Prostate gland (tissue), 2 donors: ENCODE results near the gene GATB. TPM values are rescaled to one million over a fixed set of nuclear protein-coding genes. Genes with fewer than 3 reads are reported as not detected.

ENCODE experiments used
- DNase-seq: peaks from one replicate; pipeline ENCODE4 v3.0.0-alpha.2; 2019; ENCODE audit warnings: low spot score
- H3K27ac ChIP-seq, 2 donors: fragments of 200-600 bp; sonication (generic); 2 replicates each; pipeline ENCODE4 v1.5.1; 2017 to 2019
- H3K27me3 ChIP-seq: fragments of 200-600 bp; sonication (generic); replicated peaks from 2 replicates; pipeline ENCODE4 v1.5.1; 2019; ENCODE audit not compliant: insufficient read depth
- H3K36me3 ChIP-seq, 2 donors: fragments of 200-600 bp; sonication (generic); 1 replicate in 1 of 2; 2 replicates in 1 of 2; pipeline versions ENCODE4 v1.5.1 to v1.8.1; 2017 to 2019
- H3K4me1 ChIP-seq: fragments of 200-600 bp; sonication (generic); replicated peaks from 2 replicates; pipeline ENCODE4 v1.5.1; 2019
- H3K4me3 ChIP-seq, 2 donors: fragments of 200-600 bp; sonication (generic); 2 replicates each; pipeline ENCODE4 v1.5.1; 2017 to 2019
- H3K9me3 ChIP-seq: fragments of 200-600 bp; sonication (generic); 2 replicates; pipeline ENCODE4 v1.5.1; 2017
- CTCF ChIP-seq, 4 experiments: fragments of 200-600 bp in 2 of 4; fragments of 450-650 bp in 2 of 4; sonication (generic) in 2 of 4; IDR thresholded peaks; 1 replicate in 3 of 4; 2 replicates in 1 of 4; pipeline ENCODE4 v1.5.1; 2016 to 2019; ENCODE audit warnings: antibody characterized with exemption in 4 of 4, mild to moderate bottlenecking in 2 of 4, moderate library complexity in 2 of 4
- POLR2A ChIP-seq: fragments of 450-650 bp; IDR thresholded peaks from one replicate; pipeline ENCODE4 v1.6.1; 2016; ENCODE audit warnings: antibody characterized with exemption, mild to moderate bottlenecking
- POLR2AphosphoS5 ChIP-seq: sonication (generic); formaldehyde crosslinking; IDR thresholded peaks from one replicate; pipeline ENCODE4 v1.6.1; 2017; ENCODE audit warnings: antibody characterized with exemption
- WGBS: methylation state at CpG from one replicate; pipeline ENCODE4 v1.1.5; 2018; 5-methylcytosine and 5-hydroxymethylcytosine counted together
- intact Hi-C: fragments of 100-400 bp; cut with DNase I; formaldehyde crosslinking; loops from one replicate; pipeline ENCODE4 v1.14.2; 2022
- total RNA-seq, 2 donors: library from RNA; depleted of rRNA; stranded (reverse); fragments of >200 nt; gene quantifications; one replicate each; pipeline ENCODE4 v1.1.0, GENCODE V29; 2016

GATB gene
- total RNA-seq, 2 donors from 2014 or later: 15.8 to 38.7 TPM

GRCh38 chr4:151782296-151782695 lies 21.5 kb upstream of the GATB start:
- Histone ChIP-seq H3K27ac (no peak overlapping the region), H3K4me1 (no peaks in the 10 kb centered on the region), H3K9me3 (no peaks in the 10 kb centered on the region), H3K4me3 (no peak overlapping the region), H3K36me3 (no peaks in the 10 kb centered on the region), H3K27me3 (no peaks in the 10 kb centered on the region)
- WGBS: 28% methylated on average over 1 of the region's 1 CpG
- intact Hi-C loops: no loop called here
- TF ChIP-seq POLR2AphosphoS5: no peak
- no peak for TF ChIP-seq POLR2A
- no peak for TF ChIP-seq CTCF (IDR thresholded peaks at IDR 0.05)
- DNase-seq: no peak

DNA sequence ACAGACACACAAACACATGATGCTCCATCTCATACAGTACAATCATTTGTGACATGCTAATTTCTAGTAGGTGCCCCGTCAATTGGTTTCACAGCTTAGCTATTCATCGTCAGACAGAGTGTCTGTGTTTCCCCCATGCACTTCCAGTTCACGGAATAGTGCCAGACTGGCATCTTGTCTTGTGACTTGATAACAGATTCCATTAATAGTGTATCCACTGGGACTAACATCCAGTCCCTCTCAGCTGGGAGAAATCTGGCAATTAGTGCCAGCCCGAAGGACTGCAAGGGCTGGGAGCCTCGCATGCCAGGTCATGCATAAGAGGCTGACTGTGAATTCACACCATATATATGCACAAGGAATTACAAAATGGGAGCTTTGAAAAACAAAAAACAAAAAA lies 20.2 kb upstream of the GATB start:
- 81% methylated on average over 5 of the region's 5 CpGs for WGBS
- DNase-seq: no peak

DNA sequence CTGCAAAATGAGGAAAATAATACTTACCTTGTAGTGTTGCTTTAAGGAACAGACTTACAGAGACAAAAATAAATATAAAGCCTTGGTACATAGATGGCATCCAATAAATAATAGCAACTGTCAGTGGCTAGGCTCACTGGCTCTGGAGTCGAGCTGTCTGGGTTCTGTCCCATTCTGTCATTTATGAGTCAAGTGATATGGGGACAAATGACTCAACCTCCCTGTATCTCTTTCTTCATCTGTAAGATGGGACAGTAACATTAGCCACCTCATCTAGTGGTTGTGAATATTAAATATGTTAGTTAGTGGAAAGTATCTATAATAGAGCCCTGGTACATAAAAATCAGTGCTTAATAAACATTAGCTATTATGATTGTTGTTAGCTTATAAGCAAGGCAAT lies 16.7 kb upstream of the GATB start:
- WGBS: 70% methylated on average over 1 of the region's 1 CpG
- intact Hi-C loops: no loop called here
- Histone ChIP-seq H3K4me1 (no peaks in the 10 kb centered on the region), H3K9me3 (no peaks in the 10 kb centered on the region), H3K36me3 (no peaks in the 10 kb centered on the region), H3K27me3 (no peaks in the 10 kb centered on the region), H3K27ac (no peak overlapping the region), H3K4me3 (no peak overlapping the region)
- no peak for DNase-seq
- no peak for TF ChIP-seq POLR2A
- TF ChIP-seq CTCF (IDR thresholded peaks at IDR 0.05): no peak

More for the DNA sequence above, 20.2 kb upstream of the GATB start:
- H3K4me3 ChIP-seq: no peak overlapping the region
- no peak overlapping the region for H3K27ac ChIP-seq
- TF ChIP-seq POLR2A (no peak), POLR2AphosphoS5 (no peak), CTCF (IDR thresholded peaks at IDR 0.05) (no peak)
- no peaks in the 10 kb centered on the region for H3K36me3 ChIP-seq
- intact Hi-C loops: no loop called here
- no peaks in the 10 kb centered on the region for H3K27me3 ChIP-seq
- no peaks in the 10 kb centered on the region for H3K9me3 ChIP-seq
- no peaks in the 10 kb centered on the region for H3K4me1 ChIP-seq

DNA sequence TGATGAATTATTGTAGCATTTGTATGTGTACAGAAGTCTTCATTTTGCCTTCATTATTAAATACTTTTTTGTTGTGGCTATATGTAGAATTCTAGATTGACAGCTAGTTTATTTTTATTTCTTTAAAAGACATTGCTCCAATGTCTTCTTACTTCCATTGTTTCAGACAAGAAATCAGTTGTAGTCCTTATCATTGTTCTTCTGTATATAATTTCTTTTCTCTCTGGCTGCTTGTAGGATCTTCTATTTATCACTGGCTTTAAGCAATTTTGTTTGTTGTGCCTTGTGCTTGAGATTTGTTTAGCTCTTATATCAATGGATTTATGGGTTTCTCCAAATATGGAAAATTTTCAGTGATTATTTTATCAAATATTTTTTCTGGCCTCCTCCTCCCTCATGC lies 13.5 kb upstream of the GATB start:
- no peak for DNase-seq
- Histone ChIP-seq H3K36me3 (no peaks in the 10 kb centered on the region), H3K27me3 (no peaks in the 10 kb centered on the region), H3K4me3 (no peak overlapping the region), H3K9me3 (no peaks in the 10 kb centered on the region), H3K4me1 (no peaks in the 10 kb centered on the region), H3K27ac (no peak overlapping the region)
- intact Hi-C loops: no loop called here
- TF ChIP-seq POLR2AphosphoS5 (no peak), CTCF (IDR thresholded peaks at IDR 0.05) (no peak), POLR2A (no peak)

GRCh38 chr4:151772274-151772673 lies 11.5 kb upstream of the GATB start:
- Histone ChIP-seq H3K4me1 (no peaks in the 10 kb centered on the region), H3K9me3 (no peaks in the 10 kb centered on the region), H3K27me3 (no peaks in the 10 kb centered on the region), H3K27ac (no peak overlapping the region), H3K36me3 (no peaks in the 10 kb centered on the region), H3K4me3 (no peak overlapping the region)
- intact Hi-C loops: no loop called here
- no peak for DNase-seq
- no peak for TF ChIP-seq CTCF (IDR thresholded peaks at IDR 0.05)
- no peak for TF ChIP-seq POLR2A
- TF ChIP-seq POLR2AphosphoS5: no peak
- WGBS: 74% methylated on average over 3 of the region's 3 CpGs
